ENCODE data around the gene SAYSD1. TPM values are rescaled to one million over a fixed set of nuclear protein-coding genes. Genes with fewer than 3 reads are reported as not detected.

The SAYSD1 gene
- total RNA-seq (1 to 10 TPM; 4.8 to 8.2 (median 5.5) TPM), polyA plus RNA-seq (10 to 100 TPM in 1 of 3 donors, 1 to 10 TPM in 2; 5.4 to 12.4 (median 9.2) TPM)
- long read RNA-seq, donor 1, partial matches to known transcripts, result 0 of 3 reads
- long read RNA-seq, donor 1, other reads (novel, unspliced or antisense), result 2 of 3 reads
- long read RNA-seq, donor 2, partial matches to known transcripts, result 0 of 3 reads
- long read RNA-seq, donor 2, other reads (novel, unspliced or antisense), result 0 of 3 reads

GRCh38 chr6:39114704-39115599, at the start of gene SAYSD1:
TSS of gene SAYSD1 (minus strand) at chr6:39115186. CDS start at chr6:39115089, 97 bp downstream.
- Histone ChIP-seq H3K4me3 (peak within 1 kb of the TSS; percentile 90), H3K9me3 (no peaks in the 10 kb centered on the region), H3K27me3 (ENCODE audit: insufficient read depth in 3 of 3, low read length in 2 of 3) (no peaks in the 10 kb centered on the region), H3K36me3 (ENCODE audit: insufficient read depth in 1 of 2, low read depth in 1 of 2) (peaks cover under 1 to 4% of the 10 kb centered on the region in 2 donors), H3K4me1 (peaks cover 17% of the 10 kb centered on the region), H3K27ac (peak within 1 kb of the TSS; percentile 97)
- peak; percentile 96 to 99 (median 98) for ATAC-seq
- DNase-seq, result peak; percentile 94 to 96
- intact Hi-C loops (cut with DNase I), result no loop called here
- TF ChIP-seq CTCF (IDR thresholded peaks at IDR 0.05), result no peak
- WGBS, 3 donors, result 1% methylated on average over 63 to 68 of the region's 68 CpGs

- intact Hi-C loops (cut with DNase I), result no loop called here
- no peak overlapping the region for H3K27ac ChIP-seq
- H3K9me3 ChIP-seq, result no peaks in the 10 kb centered on the region
- ATAC-seq, result no peak
- no peak for TF ChIP-seq CTCF (IDR thresholded peaks at IDR 0.05)
- no peak for DNase-seq
- no peaks in the 10 kb centered on the region for H3K4me1 ChIP-seq
- no peaks in the 10 kb centered on the region for H3K36me3 ChIP-seq (ENCODE audit: insufficient read depth in 1 of 2, low read depth in 1 of 2)
- no peaks in the 10 kb centered on the region for H3K27me3 ChIP-seq (ENCODE audit: insufficient read depth in 3 of 3, low read length in 2 of 3)
- WGBS, 3 donors, result 57 to 63% (median 59%) methylated on average over 3 of the region's 3 CpGs
- no peak overlapping the region for H3K4me3 ChIP-seq
These were observed 42.5 kb upstream of the SAYSD1 start for GRCh38 chr6:39157511-39157910.

GRCh38 chr6:39156801-39157200, 41.8 kb upstream of the SAYSD1 start:
- Histone ChIP-seq H3K36me3 (ENCODE audit: insufficient read depth in 1 of 2, low read depth in 1 of 2) (no peaks in the 10 kb centered on the region), H3K4me1 (no peaks in the 10 kb centered on the region), H3K27me3 (ENCODE audit: insufficient read depth in 3 of 3, low read length in 2 of 3) (no peaks in the 10 kb centered on the region), H3K4me3 (no peak overlapping the region), H3K9me3 (no peaks in the 10 kb centered on the region), H3K27ac (no peak overlapping the region)
- no peak for TF ChIP-seq CTCF (IDR thresholded peaks at IDR 0.05)
- intact Hi-C loops (cut with DNase I), result no loop called here
- 78 to 89% (median 85%) methylated on average over 3 of the region's 3 CpGs for WGBS, 3 donors
- ATAC-seq (no peak), DNase-seq (no peak)

- intact Hi-C loops (cut with DNase I), result no loop called here
These were observed 39.7 kb upstream of the SAYSD1 start for GRCh38 chr6:39154705-39155104.

More at GRCh38 chr6:39154705-39155104, 39.7 kb upstream of the SAYSD1 start:
- no peak for TF ChIP-seq CTCF (IDR thresholded peaks at IDR 0.05)
- 71 to 93% (median 83%) methylated on average over 4 of the region's 4 CpGs for WGBS, 3 donors
- DNase-seq (no peak), ATAC-seq (no peak)
- H3K9me3 ChIP-seq, result no peaks in the 10 kb centered on the region
- H3K4me3 ChIP-seq, result no peak overlapping the region
- H3K27me3 ChIP-seq (ENCODE audit: insufficient read depth in 3 of 3, low read length in 2 of 3), result peaks cover 0 to 14% (median 0%) of the 10 kb centered on the region in 3 donors
- H3K36me3 ChIP-seq (ENCODE audit: insufficient read depth in 1 of 2, low read depth in 1 of 2), result no peaks in the 10 kb centered on the region
- no peaks in the 10 kb centered on the region for H3K4me1 ChIP-seq
- H3K27ac ChIP-seq, result no peak overlapping the region
